SK-N-MC (cell line): ENCODE results near the gene MMP2.

ENCODE experiments used
- EZH2 ChIP-seq: fragments of 200-600 bp; sonication (generic); IDR thresholded peaks from one replicate; pipeline ENCODE4 v1.6.1; 2017; ENCODE audit warnings: antibody characterized with exemption
- POLR2AphosphoS5 ChIP-seq: IDR thresholded peaks from 2 replicates; pipeline ENCODE4 v1.6.1; 2012; ENCODE audit warnings: mild to moderate bottlenecking, low read depth, low read length, borderline replicate concordance

- TF ChIP-seq POLR2AphosphoS5: no peak
- TF ChIP-seq EZH2: no peak
These were observed 42.4 kb upstream of the MMP2 start for GRCh38 chr16:55436587-55436986.
